Esophagus muscularis mucosa (tissue), 3 donors: ENCODE measurements around the gene VPREB3.

Experiments used
- POLR2A ChIP-seq: fragments of 450-650 bp; IDR thresholded peaks from one replicate; pipeline ENCODE4 v1.6.1; 2017; ENCODE audit warnings: antibody characterized with exemption, moderate library complexity, mild to moderate bottlenecking, low read depth
- POLR2AphosphoS5 ChIP-seq, 2 donors: sonication (generic); formaldehyde crosslinking; IDR thresholded peaks; one replicate each; pipeline ENCODE4 v1.6.1; 2017; ENCODE audit warnings: antibody characterized with exemption in 2 of 2
- TF ChIP-seq, protein P1 (sequence below), 3 experiments: fragments of 200-600 bp in 2 of 3; fragments of 450-650 bp in 1 of 3; sonication (generic) in 2 of 3; IDR thresholded peaks; one replicate each; pipeline ENCODE4 v1.5.1; 2017 to 2019; ENCODE audit warnings: antibody characterized with exemption in 3 of 3, mild to moderate bottlenecking in 2 of 3, moderate library complexity in 1 of 3

GRCh38 chr22:23712256-23712655, 42.0 kb downstream of the VPREB3 start:
- TF ChIP-seq, protein P1, sequence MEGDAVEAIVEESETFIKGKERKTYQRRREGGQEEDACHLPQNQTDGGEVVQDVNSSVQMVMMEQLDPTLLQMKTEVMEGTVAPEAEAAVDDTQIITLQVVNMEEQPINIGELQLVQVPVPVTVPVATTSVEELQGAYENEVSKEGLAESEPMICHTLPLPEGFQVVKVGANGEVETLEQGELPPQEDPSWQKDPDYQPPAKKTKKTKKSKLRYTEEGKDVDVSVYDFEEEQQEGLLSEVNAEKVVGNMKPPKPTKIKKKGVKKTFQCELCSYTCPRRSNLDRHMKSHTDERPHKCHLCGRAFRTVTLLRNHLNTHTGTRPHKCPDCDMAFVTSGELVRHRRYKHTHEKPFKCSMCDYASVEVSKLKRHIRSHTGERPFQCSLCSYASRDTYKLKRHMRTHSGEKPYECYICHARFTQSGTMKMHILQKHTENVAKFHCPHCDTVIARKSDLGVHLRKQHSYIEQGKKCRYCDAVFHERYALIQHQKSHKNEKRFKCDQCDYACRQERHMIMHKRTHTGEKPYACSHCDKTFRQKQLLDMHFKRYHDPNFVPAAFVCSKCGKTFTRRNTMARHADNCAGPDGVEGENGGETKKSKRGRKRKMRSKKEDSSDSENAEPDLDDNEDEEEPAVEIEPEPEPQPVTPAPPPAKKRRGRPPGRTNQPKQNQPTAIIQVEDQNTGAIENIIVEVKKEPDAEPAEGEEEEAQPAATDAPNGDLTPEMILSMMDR (IDR thresholded peaks at IDR 0.05): no peak
- TF ChIP-seq POLR2A (no peak), POLR2AphosphoS5 (IDR thresholded peaks at IDR 0.05) (no peak)
